HL-60 (cell line): ENCODE measurements around the gene POLR1H.

Experiments
- DNase-seq, 2 experiments: peaks; one replicate each; pipeline ENCODE4 v3.0.0-alpha.2; 2010 to 2020; ENCODE audit warnings: low read depth in 1 of 2, low spot score in 1 of 2
- H3K27ac ChIP-seq: fragments of 250-450 bp; sonication (Bioruptor Pico); replicated peaks from 2 replicates; pipeline ENCODE4 v1.5.1; 2020; ENCODE audit warnings: mild to moderate bottlenecking, moderate library complexity
- H3K27me3 ChIP-seq: fragments of 250-450 bp; sonication (Bioruptor Pico); 2 replicates; pipeline ENCODE4 v1.5.1; 2021; ENCODE audit warnings: mild to moderate bottlenecking, moderate library complexity; ENCODE audit not compliant: insufficient read depth, poor library complexity, severe bottlenecking
- H3K4me3 ChIP-seq: replicated peaks from 2 replicates; pipeline ENCODE4 v1.5.1; 2011; ENCODE audit warnings: mild to moderate bottlenecking, control low read depth, low read length; ENCODE audit not compliant: insufficient read depth
- GABPA ChIP-seq: IDR thresholded peaks from 2 replicates; pipeline ENCODE4 v1.6.1; 2012; ENCODE audit warnings: low read depth
- POLR2AphosphoS5 ChIP-seq: IDR thresholded peaks from 2 replicates; pipeline ENCODE4 v1.6.1; 2012; ENCODE audit warnings: low read depth
- SPI1 ChIP-seq: IDR thresholded peaks from 2 replicates; pipeline ENCODE4 v1.6.1; 2012; ENCODE audit warnings: low read depth, mild to moderate bottlenecking, borderline replicate concordance
- TF ChIP-seq, protein P1 (sequence below): IDR thresholded peaks from 2 replicates; pipeline ENCODE4 v1.6.1; 2012; ENCODE audit warnings: low read depth; ENCODE audit not compliant: insufficient replicate concordance
- TF ChIP-seq, protein P2 (sequence below): IDR thresholded peaks from one replicate; pipeline ENCODE4 v1.5.1; 2011; ENCODE audit warnings: low read length, control low read depth, inconsistent platforms; ENCODE audit not compliant: insufficient read depth

POLR1H gene

DNA sequence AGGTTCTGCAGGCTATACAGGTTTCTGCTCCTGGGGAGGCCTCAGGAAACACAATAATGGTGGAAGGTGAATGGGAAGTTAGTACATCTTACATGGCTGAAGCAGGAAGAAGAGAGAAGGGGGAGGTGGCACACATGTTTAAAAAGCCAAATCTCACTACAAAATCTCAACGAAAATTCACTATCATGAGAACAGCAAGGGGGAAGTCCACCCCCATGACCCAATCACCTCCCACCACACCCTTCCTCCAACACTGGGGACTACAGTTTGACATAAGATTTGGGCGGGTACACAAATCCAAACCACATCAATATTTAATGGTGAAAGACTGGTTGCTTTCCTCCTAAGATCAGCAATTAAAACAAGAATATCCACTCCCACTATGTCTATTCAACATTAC is 13.8 kb upstream of the POLR1H start:
- TF ChIP-seq SPI1 (no peak), POLR2AphosphoS5 (no peak), GABPA (no peak)
- TF ChIP-seq, protein P1, sequence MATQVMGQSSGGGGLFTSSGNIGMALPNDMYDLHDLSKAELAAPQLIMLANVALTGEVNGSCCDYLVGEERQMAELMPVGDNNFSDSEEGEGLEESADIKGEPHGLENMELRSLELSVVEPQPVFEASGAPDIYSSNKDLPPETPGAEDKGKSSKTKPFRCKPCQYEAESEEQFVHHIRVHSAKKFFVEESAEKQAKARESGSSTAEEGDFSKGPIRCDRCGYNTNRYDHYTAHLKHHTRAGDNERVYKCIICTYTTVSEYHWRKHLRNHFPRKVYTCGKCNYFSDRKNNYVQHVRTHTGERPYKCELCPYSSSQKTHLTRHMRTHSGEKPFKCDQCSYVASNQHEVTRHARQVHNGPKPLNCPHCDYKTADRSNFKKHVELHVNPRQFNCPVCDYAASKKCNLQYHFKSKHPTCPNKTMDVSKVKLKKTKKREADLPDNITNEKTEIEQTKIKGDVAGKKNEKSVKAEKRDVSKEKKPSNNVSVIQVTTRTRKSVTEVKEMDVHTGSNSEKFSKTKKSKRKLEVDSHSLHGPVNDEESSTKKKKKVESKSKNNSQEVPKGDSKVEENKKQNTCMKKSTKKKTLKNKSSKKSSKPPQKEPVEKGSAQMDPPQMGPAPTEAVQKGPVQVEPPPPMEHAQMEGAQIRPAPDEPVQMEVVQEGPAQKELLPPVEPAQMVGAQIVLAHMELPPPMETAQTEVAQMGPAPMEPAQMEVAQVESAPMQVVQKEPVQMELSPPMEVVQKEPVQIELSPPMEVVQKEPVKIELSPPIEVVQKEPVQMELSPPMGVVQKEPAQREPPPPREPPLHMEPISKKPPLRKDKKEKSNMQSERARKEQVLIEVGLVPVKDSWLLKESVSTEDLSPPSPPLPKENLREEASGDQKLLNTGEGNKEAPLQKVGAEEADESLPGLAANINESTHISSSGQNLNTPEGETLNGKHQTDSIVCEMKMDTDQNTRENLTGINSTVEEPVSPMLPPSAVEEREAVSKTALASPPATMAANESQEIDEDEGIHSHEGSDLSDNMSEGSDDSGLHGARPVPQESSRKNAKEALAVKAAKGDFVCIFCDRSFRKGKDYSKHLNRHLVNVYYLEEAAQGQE: no peak
- TF ChIP-seq, protein P2, sequence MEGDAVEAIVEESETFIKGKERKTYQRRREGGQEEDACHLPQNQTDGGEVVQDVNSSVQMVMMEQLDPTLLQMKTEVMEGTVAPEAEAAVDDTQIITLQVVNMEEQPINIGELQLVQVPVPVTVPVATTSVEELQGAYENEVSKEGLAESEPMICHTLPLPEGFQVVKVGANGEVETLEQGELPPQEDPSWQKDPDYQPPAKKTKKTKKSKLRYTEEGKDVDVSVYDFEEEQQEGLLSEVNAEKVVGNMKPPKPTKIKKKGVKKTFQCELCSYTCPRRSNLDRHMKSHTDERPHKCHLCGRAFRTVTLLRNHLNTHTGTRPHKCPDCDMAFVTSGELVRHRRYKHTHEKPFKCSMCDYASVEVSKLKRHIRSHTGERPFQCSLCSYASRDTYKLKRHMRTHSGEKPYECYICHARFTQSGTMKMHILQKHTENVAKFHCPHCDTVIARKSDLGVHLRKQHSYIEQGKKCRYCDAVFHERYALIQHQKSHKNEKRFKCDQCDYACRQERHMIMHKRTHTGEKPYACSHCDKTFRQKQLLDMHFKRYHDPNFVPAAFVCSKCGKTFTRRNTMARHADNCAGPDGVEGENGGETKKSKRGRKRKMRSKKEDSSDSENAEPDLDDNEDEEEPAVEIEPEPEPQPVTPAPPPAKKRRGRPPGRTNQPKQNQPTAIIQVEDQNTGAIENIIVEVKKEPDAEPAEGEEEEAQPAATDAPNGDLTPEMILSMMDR: no peak
- Histone ChIP-seq H3K27me3 (no peaks in the 10 kb centered on the region), H3K27ac (no peak overlapping the region), H3K4me3 (no peak overlapping the region)
- DNase-seq: peak in 1 of 2 experiments; percentile 41

DNA sequence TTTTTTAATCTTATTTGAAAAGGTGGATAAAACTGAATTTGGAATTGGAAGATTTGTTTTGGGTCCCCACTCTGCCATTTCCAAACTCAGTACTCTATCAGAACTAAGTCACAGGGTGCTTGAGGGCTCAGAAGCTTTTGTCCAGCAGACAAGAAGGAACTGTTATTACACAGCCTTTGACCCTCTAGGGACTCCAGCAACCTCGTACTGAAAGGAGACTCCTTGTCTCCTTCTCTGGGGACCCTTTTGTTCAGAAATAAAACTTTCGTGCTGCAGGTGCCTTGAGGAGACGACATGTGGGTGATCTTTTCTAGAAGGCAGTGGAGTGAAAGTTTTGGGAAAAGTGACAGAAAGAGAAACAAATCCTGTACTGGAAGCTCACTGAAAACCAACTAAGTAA is 7.4 kb upstream of the POLR1H start:
- H3K27me3 ChIP-seq: no peaks in the 10 kb centered on the region
- DNase-seq: no peak
- TF ChIP-seq, protein P2: no peak
- TF ChIP-seq GABPA (no peak), SPI1 (no peak), POLR2AphosphoS5 (no peak)
- TF ChIP-seq, protein P1: no peak
- H3K27ac ChIP-seq: no peak overlapping the region
- no peak overlapping the region for H3K4me3 ChIP-seq

GRCh38 chr6:30055513-30055912 is 5.6 kb upstream of the POLR1H start:
- Histone ChIP-seq H3K4me3 (no peak overlapping the region), H3K27me3 (no peaks in the 10 kb centered on the region), H3K27ac (no peak overlapping the region)
- no peak for DNase-seq
- TF ChIP-seq, protein P1: no peak
- TF ChIP-seq GABPA (no peak), POLR2AphosphoS5 (no peak), SPI1 (no peak)
- TF ChIP-seq, protein P2: no peak
